Gastroesophageal sphincter (tissue), 3 donors: ENCODE measurements around the gene ARCN1.

Source experiments
- CTCF ChIP-seq, 4 experiments: fragments of 200-600 bp in 2 of 4; fragments of 450-650 bp in 2 of 4; sonication (generic) in 1 of 4; IDR thresholded peaks; one replicate each; pipeline ENCODE4 v1.5.1; 2017 to 2019; ENCODE audit warnings: antibody characterized with exemption in 4 of 4, mild to moderate bottlenecking in 2 of 4, moderate library complexity in 2 of 4
- POLR2A ChIP-seq, 2 donors: fragments of 450-650 bp; IDR thresholded peaks; one replicate each; pipeline ENCODE4 v1.6.1; 2017; ENCODE audit warnings: antibody characterized with exemption in 2 of 2, mild to moderate bottlenecking in 2 of 2, moderate library complexity in 1 of 2
- POLR2AphosphoS5 ChIP-seq: sonication (generic); formaldehyde crosslinking; IDR thresholded peaks from one replicate; pipeline ENCODE4 v1.6.1; 2017; ENCODE audit warnings: antibody characterized with exemption

DNA sequence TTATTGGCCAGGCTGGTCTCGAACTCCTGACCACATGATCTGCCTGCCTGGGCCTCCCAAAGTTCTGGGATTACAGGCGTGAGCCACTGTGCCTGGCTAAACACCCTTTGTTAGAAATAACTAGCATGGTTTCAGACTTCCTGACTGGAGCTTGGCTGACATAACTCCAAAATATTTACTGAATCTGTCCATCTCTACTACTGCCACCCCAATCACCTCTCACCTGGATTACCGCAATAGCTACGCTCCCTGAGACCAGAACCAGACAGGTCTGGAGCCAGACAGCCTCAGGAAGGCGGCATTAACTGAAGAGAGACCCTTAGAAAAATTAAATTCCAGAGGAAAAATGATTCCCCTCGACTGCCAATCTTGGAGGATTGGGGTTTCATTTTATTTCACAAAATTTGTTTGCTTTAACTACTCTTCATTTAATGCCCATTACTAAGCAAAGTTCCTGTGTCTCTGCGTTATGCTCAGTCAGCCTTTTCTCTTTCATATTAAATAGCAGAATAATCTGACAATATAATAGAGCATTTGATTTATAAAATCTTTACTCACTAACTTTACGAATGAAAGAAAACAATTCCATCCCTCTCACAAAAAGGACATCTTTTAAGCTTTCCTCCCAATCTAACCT is 28.1 kb upstream of the ARCN1 start:
- TF ChIP-seq POLR2A (IDR thresholded peaks at IDR 0.05): no peak
- no peak for TF ChIP-seq CTCF (IDR thresholded peaks at IDR 0.05)
- no peak for TF ChIP-seq POLR2AphosphoS5
